ENCODE data around the gene CCDC89. TPM values are rescaled to one million over a fixed set of nuclear protein-coding genes. Genes with fewer than 3 reads are reported as not detected.
A peak's percentile ranks its signal among the peaks of the same experiment; 100 is the strongest.

The CCDC89 gene
- total RNA-seq, 1 experiment from 2014 or later, result 0.26 TPM

DNA sequence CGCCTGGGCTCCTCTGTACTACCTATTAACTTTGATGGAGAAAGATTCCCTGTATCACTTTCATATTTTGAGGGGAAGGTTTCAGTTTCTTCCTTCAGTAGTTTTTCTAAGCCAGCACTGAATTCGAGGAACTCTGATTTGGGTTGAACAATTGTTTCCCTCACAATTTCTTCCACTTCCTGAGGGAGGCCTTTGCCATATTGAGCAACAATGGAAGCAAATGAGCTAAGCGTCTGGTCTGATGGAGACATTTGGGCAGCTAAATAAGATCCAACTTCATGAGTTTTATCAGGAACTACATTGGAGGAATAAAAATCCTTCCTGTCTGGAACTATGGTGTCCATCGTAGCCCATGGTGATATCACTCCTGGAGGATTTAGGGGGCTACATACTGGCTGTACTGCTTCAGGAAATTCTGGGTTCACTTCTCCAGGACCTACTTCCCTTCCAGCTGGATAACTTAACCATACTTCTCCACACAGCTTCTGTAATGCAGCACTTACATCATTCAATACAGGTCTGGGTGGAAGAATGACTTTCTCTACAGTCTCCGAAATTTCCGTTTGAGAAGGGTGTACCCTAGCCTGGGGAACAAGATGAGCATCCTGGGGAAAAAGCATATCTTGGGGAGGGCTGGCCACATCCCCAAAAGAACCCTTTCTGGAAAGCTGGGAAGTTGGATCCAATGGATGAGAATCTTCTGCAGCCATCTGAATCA lies 38.9 kb upstream of the CCDC89 start:
- no peak for DNase-seq
- no peaks in the 10 kb centered on the region for H3K27me3 Mint-ChIP-seq (ENCODE audit: unreplicated experiment)
- TF ChIP-seq, protein P1, sequence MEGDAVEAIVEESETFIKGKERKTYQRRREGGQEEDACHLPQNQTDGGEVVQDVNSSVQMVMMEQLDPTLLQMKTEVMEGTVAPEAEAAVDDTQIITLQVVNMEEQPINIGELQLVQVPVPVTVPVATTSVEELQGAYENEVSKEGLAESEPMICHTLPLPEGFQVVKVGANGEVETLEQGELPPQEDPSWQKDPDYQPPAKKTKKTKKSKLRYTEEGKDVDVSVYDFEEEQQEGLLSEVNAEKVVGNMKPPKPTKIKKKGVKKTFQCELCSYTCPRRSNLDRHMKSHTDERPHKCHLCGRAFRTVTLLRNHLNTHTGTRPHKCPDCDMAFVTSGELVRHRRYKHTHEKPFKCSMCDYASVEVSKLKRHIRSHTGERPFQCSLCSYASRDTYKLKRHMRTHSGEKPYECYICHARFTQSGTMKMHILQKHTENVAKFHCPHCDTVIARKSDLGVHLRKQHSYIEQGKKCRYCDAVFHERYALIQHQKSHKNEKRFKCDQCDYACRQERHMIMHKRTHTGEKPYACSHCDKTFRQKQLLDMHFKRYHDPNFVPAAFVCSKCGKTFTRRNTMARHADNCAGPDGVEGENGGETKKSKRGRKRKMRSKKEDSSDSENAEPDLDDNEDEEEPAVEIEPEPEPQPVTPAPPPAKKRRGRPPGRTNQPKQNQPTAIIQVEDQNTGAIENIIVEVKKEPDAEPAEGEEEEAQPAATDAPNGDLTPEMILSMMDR (IDR thresholded peaks at IDR 0.05; ENCODE audit: unreplicated experiment), result no peak
- H3K9me3 Mint-ChIP-seq (ENCODE audit: low read depth, unreplicated experiment), result peaks cover 4% of the 10 kb centered on the region
- H3K36me3 Mint-ChIP-seq (ENCODE audit: insufficient read depth, unreplicated experiment), result no peaks in the 10 kb centered on the region
- no peak overlapping the region for H3K27ac Mint-ChIP-seq (ENCODE audit: unreplicated experiment)
- intact Hi-C loops (cut with micrococcal nuclease; ENCODE audit: unreplicated experiment), result no loop called here
- BruUV-seq (replicated peaks), result no TSS peak
- no peak overlapping the region for H3K4me3 Mint-ChIP-seq (ENCODE audit: low read depth, unreplicated experiment)
- peaks cover 22% of the 10 kb centered on the region for H3K4me1 Mint-ChIP-seq (ENCODE audit: low read depth, unreplicated experiment)
- CTCF ChIA-PET, result no interaction called here

DNA sequence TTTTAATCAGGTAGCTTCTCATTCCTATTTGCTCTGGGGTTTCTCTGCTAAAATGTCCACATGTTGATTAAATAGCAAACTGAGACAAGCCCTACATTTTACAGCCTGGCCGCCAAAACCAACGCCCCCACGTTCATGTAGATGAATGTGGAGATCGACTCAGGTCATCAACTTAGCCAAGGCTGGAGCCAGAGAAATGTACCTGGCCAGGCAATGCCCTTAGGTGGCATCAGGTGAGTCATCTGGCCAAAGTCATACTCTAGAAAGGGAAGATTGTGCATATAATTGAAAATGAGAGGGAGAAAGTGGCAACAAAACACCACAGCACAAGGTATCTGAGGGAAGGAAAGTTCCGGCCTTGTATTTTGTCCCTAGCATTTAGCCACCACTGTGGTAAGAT lies 37.1 kb upstream of the CCDC89 start:
- Mint-ChIP-seq H3K9me3 (ENCODE audit: low read depth, unreplicated experiment) (peaks cover 4% of the 10 kb centered on the region), H3K4me3 (ENCODE audit: low read depth, unreplicated experiment) (no peak overlapping the region), H3K36me3 (ENCODE audit: insufficient read depth, unreplicated experiment) (no peaks in the 10 kb centered on the region), H3K27ac (ENCODE audit: unreplicated experiment) (no peak overlapping the region), H3K27me3 (ENCODE audit: unreplicated experiment) (no peaks in the 10 kb centered on the region), H3K4me1 (ENCODE audit: low read depth, unreplicated experiment) (peaks cover 35% of the 10 kb centered on the region)
- CTCF ChIA-PET, result no interaction called here
- intact Hi-C loops (cut with micrococcal nuclease; ENCODE audit: unreplicated experiment), result no loop called here
- TF ChIP-seq, protein P1 (IDR thresholded peaks at IDR 0.05; ENCODE audit: unreplicated experiment), result no peak
- peak; percentile 8 for DNase-seq
- BruUV-seq (replicated peaks), result no TSS peak

DNA sequence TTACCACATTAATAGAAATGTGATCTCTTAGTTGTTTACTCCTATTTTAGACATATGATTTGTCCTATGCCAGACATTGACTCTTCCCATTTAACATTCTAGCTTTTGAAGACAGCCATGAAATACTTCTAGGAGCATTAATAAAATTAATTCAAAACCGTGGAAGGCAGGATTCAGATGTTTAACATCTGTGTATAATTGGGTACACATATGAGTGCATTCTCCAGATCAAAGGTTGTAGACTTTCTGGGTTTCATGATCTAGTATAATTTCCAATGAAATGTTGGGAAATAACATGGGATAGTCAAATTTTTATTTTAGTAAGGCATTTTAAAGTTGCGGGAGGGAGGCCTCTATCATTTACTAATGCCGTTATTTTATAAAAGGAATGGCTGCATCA lies 35.2 kb upstream of the CCDC89 start:
- DNase-seq, result no peak
- BruUV-seq (replicated peaks), result no TSS peak
- H3K4me1 Mint-ChIP-seq (ENCODE audit: low read depth, unreplicated experiment), result peaks cover 30% of the 10 kb centered on the region
- no peaks in the 10 kb centered on the region for H3K36me3 Mint-ChIP-seq (ENCODE audit: insufficient read depth, unreplicated experiment)
- TF ChIP-seq, protein P1 (IDR thresholded peaks at IDR 0.05; ENCODE audit: unreplicated experiment), result no peak
- CTCF ChIA-PET, result interaction anchor here (0.6 kb wide), 1 partner anchor 393 kb away, joined by 3 read pairs; no protein-coding TSS in a partner anchor
- no peak overlapping the region for H3K27ac Mint-ChIP-seq (ENCODE audit: unreplicated experiment)
- H3K4me3 Mint-ChIP-seq (ENCODE audit: low read depth, unreplicated experiment), result no peak overlapping the region
- intact Hi-C loops (cut with micrococcal nuclease; ENCODE audit: unreplicated experiment), result no loop called here
- no peaks in the 10 kb centered on the region for H3K27me3 Mint-ChIP-seq (ENCODE audit: unreplicated experiment)
- no peaks in the 10 kb centered on the region for H3K9me3 Mint-ChIP-seq (ENCODE audit: low read depth, unreplicated experiment)

DNA sequence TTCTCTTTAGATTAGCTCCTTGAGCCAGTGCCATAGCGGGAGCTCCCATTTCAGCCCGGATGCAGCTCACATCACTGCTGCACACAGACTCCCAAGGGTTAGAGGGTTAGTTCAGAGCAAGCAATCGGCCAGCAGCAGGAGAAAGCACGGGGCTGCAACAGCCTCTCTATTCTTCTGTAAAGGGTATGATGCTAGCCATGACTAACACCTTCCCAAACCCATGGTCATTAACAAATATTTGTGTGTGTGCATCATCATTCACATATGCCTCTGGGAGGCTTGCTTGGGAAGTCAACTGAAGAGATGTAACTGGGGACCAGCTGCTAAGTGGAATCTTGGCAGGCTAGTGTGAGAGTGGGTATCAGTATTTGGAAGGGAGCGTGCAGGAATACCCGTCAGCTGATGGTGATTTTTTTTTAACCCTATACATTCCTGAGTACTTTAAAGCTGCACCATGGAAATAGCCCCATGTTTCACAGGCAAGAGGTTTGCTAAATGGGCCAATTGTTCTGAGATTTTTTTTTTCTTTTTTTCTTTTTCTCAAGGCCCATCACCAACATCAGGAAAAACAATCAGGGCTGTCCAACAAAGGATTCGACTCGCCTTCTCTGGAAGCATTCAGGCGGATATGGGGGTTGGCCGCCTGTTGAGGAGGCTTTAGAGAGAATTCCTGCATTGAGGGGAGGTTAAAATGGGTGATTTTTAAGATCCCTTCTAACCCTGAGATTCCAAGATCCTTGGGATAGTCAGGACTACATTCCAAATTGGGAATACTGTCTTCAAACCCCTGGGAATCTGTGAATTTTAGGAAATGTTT lies 33.2 kb upstream of the CCDC89 start:
- Mint-ChIP-seq H3K9me3 (ENCODE audit: low read depth, unreplicated experiment) (no peaks in the 10 kb centered on the region), H3K27ac (ENCODE audit: unreplicated experiment) (no peak overlapping the region), H3K4me3 (ENCODE audit: low read depth, unreplicated experiment) (no peak overlapping the region), H3K4me1 (ENCODE audit: low read depth, unreplicated experiment) (peaks cover 21% of the 10 kb centered on the region), H3K36me3 (ENCODE audit: insufficient read depth, unreplicated experiment) (no peaks in the 10 kb centered on the region), H3K27me3 (ENCODE audit: unreplicated experiment) (no peaks in the 10 kb centered on the region)
- TF ChIP-seq, protein P1 (IDR thresholded peaks at IDR 0.05; ENCODE audit: unreplicated experiment), result no peak
- BruUV-seq (replicated peaks), result no TSS peak
- CTCF ChIA-PET, result interaction anchor here (0.6 to 0.9 kb wide), 2 partner anchors 9 to 395 kb away, joined by 3 to 8 read pairs; no protein-coding TSS in a partner anchor
- intact Hi-C loops (cut with micrococcal nuclease; ENCODE audit: unreplicated experiment), result no loop called here
- peak; percentile 17 for DNase-seq

Data from Calu3 (cell line).